Measurements from ENCODE around the gene ARL16. TPM values are rescaled to one million over a fixed set of nuclear protein-coding genes. Genes with fewer than 3 reads are reported as not detected.

The ARL16 gene
- total RNA-seq, 1 donor from 2014 or later, result 46.3 TPM

GRCh38 chr17:81652906-81653771, 30.5 kb downstream of the ARL16 start:
- no peak for TF ChIP-seq CTCF (IDR thresholded peaks at IDR 0.05)
- Mint-ChIP-seq H3K27ac (ENCODE audit: unreplicated experiment) (no peak overlapping the region), H3K36me3 (ENCODE audit: unreplicated experiment) (no peaks in the 10 kb centered on the region), H3K4me1 (ENCODE audit: unreplicated experiment) (peaks cover 14% of the 10 kb centered on the region), H3K9me3 (ENCODE audit: unreplicated experiment) (no peaks in the 10 kb centered on the region), H3K4me3 (ENCODE audit: unreplicated experiment) (peak overlapping the region; percentile 29), H3K27me3 (ENCODE audit: unreplicated experiment) (no peaks in the 10 kb centered on the region)
- no peak for DNase-seq (ENCODE audit: extremely low spot score, unreplicated experiment)

- no peaks in the 10 kb centered on the region for H3K9me3 Mint-ChIP-seq (ENCODE audit: unreplicated experiment)
- peaks cover 14% of the 10 kb centered on the region for H3K4me1 Mint-ChIP-seq (ENCODE audit: unreplicated experiment)
- no peaks in the 10 kb centered on the region for H3K27me3 Mint-ChIP-seq (ENCODE audit: unreplicated experiment)
- DNase-seq (ENCODE audit: extremely low spot score, unreplicated experiment), result no peak
- no peak overlapping the region for H3K4me3 Mint-ChIP-seq (ENCODE audit: unreplicated experiment)
- H3K27ac Mint-ChIP-seq (ENCODE audit: unreplicated experiment), result peak overlapping the region; percentile 19
- H3K36me3 Mint-ChIP-seq (ENCODE audit: unreplicated experiment), result no peaks in the 10 kb centered on the region
- TF ChIP-seq CTCF (IDR thresholded peaks at IDR 0.05), result no peak
Measured at GRCh38 chr17:81651692-81652091, 31.9 kb downstream of the ARL16 start.

- no peak for DNase-seq (ENCODE audit: extremely low spot score, unreplicated experiment)
- Mint-ChIP-seq H3K4me1 (ENCODE audit: unreplicated experiment) (peaks cover 14% of the 10 kb centered on the region), H3K36me3 (ENCODE audit: unreplicated experiment) (no peaks in the 10 kb centered on the region), H3K27me3 (ENCODE audit: unreplicated experiment) (no peaks in the 10 kb centered on the region), H3K4me3 (ENCODE audit: unreplicated experiment) (no peak overlapping the region), H3K9me3 (ENCODE audit: unreplicated experiment) (no peaks in the 10 kb centered on the region), H3K27ac (ENCODE audit: unreplicated experiment) (no peak overlapping the region)
- no peak for TF ChIP-seq CTCF (IDR thresholded peaks at IDR 0.05)
Measured at GRCh38 chr17:81650951-81651350, 32.6 kb downstream of the ARL16 start.

- H3K4me3 Mint-ChIP-seq (ENCODE audit: unreplicated experiment), result no peak overlapping the region
- DNase-seq (ENCODE audit: extremely low spot score, unreplicated experiment), result no peak
Measured at GRCh38 chr17:81648707-81649085, 34.9 kb downstream of the ARL16 start.

More at GRCh38 chr17:81648707-81649085, 34.9 kb downstream of the ARL16 start:
- no peaks in the 10 kb centered on the region for H3K27me3 Mint-ChIP-seq (ENCODE audit: unreplicated experiment)
- no peak overlapping the region for H3K27ac Mint-ChIP-seq (ENCODE audit: unreplicated experiment)
- no peaks in the 10 kb centered on the region for H3K36me3 Mint-ChIP-seq (ENCODE audit: unreplicated experiment)
- no peak for TF ChIP-seq CTCF (IDR thresholded peaks at IDR 0.05)
- peaks cover 13% of the 10 kb centered on the region for H3K4me1 Mint-ChIP-seq (ENCODE audit: unreplicated experiment)
- H3K9me3 Mint-ChIP-seq (ENCODE audit: unreplicated experiment), result no peaks in the 10 kb centered on the region

Measured in osteocyte (in vitro differentiated cells).